Stimulated activated naive CD4-positive, alpha-beta T cell (primary cell): ENCODE measurements around the gene PPIL6.

Experiments used
- DNase-seq, 6 experiments: peaks; one replicate each; lab custom pipeline; 2025; lab: John Stamatoyannopoulos, UW

PPIL6 gene

DNA sequence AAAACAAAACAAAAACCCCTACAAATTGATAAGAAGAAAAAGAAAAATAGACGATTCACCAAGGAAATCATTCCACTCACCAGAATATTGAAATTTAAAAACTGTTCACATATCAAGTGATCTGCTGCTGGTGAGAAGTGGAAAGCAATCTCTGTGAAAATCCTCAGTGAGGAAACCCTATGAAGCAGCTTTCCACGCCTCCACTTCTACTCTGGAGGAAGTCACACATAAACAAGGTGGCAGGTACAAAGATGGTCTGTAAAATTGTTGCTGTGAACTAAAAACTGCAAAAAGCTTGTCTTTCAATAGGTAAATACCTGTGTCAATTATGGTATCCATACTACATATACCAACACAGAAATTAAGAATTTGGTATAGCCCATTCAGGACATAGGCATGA is 76.7 kb downstream of the PPIL6 start:
- no peak for DNase-seq

DNA sequence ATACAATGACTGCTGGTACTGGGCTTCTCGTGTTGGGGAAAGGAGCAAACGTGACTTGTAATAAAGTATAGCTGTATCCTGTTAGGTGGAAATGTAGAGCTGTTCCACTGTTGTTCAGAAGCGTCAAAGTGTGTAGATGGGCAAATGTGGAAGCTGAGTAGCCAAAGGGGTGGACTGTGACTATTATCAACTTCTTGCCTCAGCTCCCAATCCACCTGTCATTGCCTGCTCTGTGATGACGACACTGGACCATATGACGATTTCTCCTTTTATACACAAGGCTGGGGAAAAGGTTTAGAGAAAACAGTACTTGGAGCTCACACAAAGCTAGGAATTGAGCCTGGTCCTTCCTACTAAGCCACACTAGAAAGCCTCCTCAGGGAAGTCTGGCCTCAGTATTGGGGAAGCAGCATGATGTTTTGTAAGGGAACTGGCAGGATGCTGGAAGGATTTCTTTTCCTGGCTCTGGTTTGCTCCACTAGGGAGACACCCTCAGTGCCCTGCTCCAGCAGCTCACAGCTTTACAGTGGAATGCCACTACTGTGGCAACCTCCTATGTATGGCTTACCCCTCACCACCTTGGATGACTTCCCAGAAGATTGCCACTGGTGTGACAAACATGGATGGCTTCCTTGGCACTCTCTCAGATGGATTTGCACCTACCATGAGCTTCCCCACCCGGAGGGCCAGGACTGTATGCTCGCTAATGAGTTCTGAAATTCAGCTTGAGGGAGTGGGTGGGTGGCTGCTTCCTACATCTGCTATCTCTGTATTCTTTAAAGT is 78.1 kb downstream of the PPIL6 start:
- no peak for DNase-seq

GRCh38 chr6:109360791-109361190 is 79.6 kb downstream of the PPIL6 start:
- no peak for DNase-seq

- no peak for DNase-seq
Measured at GRCh38 chr6:109360281-109360680, 80.1 kb downstream of the PPIL6 start.

- DNase-seq, result no peak
Measured at GRCh38 chr6:109359248-109359647, 81.2 kb downstream of the PPIL6 start.

- DNase-seq, result no peak
Measured at GRCh38 chr6:109358204-109358603, 82.2 kb downstream of the PPIL6 start.

GRCh38 chr6:109356237-109356636 is 84.2 kb downstream of the PPIL6 start:
- no peak for DNase-seq

- no peak for DNase-seq
Measured at GRCh38 chr6:109351231-109352130, 88.9 kb downstream of the PPIL6 start.

- no peak for DNase-seq
Measured at GRCh38 chr6:109349419-109349987, 90.9 kb downstream of the PPIL6 start.

DNA sequence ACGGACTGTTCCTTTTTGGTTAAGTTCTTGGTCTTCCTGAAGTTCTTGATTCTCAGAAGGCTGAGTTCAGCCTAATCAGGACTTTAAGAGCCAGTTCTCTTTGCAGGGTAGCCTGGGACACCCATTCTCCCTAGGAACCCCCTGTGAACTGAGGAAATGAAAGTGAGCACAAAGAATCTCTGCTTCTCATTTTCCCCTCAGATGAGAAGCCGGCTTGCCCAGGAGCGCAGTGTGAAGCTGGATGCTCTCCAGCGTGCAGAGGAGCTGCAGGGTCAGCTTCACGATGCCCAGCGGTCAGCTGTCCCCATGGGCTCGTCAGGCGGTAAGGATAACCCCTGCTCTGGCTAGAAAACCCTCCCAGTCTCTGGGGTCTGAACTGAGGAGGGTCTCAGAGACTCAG is 92.2 kb downstream of the PPIL6 start:
- no peak for DNase-seq

DNA sequence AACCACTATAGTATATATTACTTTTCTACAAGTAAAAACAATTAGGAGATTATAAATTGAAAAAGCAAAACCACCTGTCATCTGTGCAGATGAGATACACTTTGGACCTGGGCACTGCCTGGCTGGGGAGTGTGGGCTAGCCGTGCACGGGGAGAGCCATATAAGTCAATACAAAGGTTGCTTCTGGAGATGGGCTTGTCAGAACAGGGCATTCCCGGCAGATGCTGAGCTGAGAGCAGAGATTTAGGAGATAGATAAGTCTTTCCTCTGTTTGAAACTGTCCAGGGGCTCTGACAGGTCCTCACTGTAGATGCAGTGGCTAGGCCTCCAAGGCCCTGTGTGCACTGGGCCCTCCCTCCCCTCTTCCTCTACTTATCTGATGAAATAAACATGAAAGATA is 92.6 kb downstream of the PPIL6 start:
- no peak for DNase-seq

DNA sequence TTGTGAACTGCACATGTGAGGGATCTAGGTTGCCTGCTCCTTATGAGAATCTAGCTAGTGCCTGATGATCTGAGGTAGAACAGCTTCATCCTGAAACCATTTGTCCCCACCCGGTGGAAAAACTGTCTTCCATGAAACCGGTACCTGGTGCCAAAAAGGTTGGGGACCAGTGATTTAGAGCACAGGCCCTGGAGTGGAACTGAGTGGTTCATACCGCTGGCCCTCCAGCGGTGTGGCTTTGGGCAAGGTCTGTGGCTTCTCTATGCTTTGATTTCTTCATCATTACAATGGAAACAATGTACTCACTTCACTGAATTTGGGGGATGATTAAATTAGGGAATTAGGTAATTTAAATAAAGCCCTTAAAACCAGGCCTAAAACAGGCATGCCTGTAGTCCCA is 94.4 kb downstream of the PPIL6 start:
- no peak for DNase-seq

- no peak for DNase-seq
Measured at GRCh38 chr6:109344226-109344625, 96.2 kb downstream of the PPIL6 start.

GRCh38 chr6:109343518-109343917 is 96.9 kb downstream of the PPIL6 start:
- no peak for DNase-seq

DNA sequence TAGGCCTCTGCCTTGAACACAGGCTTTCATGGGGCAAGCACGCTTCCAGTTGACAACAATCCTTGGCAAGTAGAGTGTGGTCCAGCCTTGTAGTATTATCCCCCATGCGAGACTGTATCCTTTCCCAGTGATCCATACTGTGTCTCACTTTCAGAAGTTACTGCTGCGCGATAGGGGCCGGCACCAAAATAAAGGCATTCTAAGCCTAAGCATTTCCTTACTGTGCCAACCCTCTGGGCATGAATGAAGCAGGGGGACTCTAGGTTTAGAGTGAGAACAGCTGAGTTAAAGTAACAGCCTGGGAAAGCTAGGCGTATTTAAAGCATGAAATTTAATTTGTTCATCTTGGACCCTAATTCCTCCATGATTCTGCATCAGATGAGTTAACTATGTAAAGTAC is 97.5 kb downstream of the PPIL6 start:
- no peak for DNase-seq

DNA sequence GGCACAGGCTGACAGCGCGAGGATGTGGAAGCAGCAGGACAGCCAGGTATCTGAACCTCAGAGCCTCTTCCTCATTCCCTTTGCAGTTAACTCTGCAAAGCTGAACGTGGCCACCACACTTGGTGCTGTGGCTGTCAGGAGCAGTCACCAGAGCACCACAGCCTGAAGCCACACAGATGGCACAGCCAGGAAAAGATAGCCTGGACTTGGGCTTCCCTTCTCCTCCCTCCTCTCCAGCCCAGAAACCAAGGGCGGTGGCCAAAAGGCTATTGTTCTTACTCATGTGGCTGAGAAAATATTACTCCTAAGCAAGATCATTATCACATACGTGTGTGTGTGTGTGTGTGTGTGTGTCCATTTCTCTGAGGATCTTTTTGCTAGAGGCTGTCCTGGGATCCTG is 97.9 kb downstream of the PPIL6 start:
- no peak for DNase-seq

DNA sequence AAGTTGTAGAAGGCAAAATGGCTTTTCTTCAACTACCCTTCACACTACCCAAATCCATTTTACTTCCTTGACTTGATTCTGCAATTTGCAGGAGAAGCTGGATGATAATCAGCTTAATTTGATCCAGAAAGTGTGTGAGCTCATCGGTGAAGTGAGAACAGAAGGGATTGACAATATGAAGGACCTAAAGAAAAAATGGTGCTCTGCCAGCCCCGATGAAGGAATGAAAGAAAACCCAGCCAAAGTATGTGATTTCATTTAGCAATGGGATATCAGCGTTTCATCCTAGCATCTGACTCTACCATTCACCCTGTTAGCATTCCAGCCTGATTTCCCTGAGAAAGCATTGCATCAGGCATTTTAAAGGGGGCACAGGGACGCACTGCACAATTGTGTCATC is 99.6 kb downstream of the PPIL6 start:
- DNase-seq, result no peak
